ENCODE data around the gene CUTC.
"Not testable (repeated sequence)": the region's sequence is repeated elsewhere in the genome, so short reads cannot be mapped to it uniquely, and the experiment has no call there.

CUTC gene, protein sequence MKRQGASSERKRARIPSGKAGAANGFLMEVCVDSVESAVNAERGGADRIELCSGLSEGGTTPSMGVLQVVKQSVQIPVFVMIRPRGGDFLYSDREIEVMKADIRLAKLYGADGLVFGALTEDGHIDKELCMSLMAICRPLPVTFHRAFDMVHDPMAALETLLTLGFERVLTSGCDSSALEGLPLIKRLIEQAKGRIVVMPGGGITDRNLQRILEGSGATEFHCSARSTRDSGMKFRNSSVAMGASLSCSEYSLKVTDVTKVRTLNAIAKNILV

GRCh38 chr10:99732033-99732842 lies at the start of gene CUTC, which contains the start of gene COX15:
Gene CUTC, plus strand, starts transcription at chr10:99732234. Its CDS starts 115 bp downstream, at chr10:99732349.
Gene COX15, minus strand, starts transcription at chr10:99732127. Its CDS starts 78 bp downstream, at chr10:99732049.
- DNase-seq (ENCODE audit: low read depth) = peak; percentile 97

DNA sequence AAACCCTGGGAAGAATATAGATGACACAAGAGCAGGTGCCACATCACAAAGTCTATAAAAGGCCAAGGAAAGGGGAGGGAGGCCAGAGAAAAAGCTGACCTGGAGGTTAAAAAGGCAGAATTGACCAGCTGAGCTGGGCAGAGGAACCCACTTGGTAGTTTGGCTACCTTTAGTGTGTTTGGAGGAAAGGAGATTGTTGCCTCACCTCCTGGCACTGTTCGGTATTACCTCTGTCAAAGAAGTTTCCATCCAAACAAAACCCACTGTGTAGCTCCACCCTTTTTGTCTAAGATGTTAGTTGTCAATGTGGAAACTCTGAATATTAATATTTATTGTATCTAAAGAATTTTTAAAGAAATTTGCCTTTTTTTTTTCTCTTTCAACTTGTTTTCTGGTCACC lies 49.3 kb upstream of the CUTC start:
- no peak for DNase-seq (ENCODE audit: low read depth)

DNA sequence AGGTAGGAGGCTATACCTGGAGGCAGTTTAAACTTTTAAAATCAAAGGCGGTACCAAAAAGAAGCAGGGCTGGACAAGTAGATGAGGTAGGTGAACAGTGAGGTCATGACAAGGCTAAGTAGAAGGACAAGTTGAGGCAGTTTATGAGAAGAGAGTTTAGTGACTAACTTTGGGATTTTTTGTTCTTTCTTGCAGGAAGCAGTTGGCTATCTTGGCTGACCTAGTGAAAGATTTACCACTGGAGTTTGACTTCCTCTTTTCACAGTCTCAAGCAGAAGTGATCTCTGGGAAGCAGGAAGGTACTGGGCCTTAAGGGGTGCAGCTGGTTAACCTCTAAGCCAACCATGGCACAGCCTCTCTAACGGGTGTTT lies 46.5 kb upstream of the CUTC start:
- no peak for DNase-seq (ENCODE audit: low read depth)

- DNase-seq (ENCODE audit: low read depth) = peak; percentile 70
Observed at GRCh38 chr10:99689461-99689860, 42.6 kb upstream of the CUTC start.

DNA sequence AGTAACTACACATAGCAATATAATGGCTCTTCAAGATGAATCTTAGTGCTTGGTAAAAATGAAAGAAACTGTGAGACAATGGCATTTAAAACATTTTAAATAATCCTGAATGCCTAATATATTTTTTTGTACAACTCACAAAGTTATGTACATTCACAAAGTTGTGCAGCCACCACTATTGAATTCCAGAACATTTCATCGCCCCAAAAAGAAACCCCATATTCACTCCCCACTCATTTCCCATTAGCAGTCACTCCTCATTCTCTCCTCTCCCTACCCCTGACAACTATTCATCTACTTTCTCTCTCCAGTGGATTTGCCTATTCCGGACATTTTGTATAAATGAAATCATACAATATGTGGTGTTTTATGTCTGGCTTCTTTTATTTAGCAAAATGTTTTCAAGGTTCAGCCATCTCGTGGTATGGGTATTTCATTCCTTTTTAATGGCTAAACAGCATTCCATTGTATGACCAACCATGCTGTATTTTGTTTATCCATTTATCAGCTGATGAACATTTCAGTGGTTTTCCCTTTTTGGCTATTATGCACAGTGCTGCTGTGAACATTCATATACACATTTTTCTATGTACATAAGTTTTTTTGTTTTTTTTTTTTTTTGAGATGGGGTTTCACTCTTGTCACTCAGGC lies 38.0 kb upstream of the CUTC start:
- peak; percentile 90 for DNase-seq (ENCODE audit: low read depth)

GRCh38 chr10:99695761-99696160 lies 36.3 kb upstream of the CUTC start:
- peak; percentile 65 for DNase-seq (ENCODE audit: low read depth)

DNA sequence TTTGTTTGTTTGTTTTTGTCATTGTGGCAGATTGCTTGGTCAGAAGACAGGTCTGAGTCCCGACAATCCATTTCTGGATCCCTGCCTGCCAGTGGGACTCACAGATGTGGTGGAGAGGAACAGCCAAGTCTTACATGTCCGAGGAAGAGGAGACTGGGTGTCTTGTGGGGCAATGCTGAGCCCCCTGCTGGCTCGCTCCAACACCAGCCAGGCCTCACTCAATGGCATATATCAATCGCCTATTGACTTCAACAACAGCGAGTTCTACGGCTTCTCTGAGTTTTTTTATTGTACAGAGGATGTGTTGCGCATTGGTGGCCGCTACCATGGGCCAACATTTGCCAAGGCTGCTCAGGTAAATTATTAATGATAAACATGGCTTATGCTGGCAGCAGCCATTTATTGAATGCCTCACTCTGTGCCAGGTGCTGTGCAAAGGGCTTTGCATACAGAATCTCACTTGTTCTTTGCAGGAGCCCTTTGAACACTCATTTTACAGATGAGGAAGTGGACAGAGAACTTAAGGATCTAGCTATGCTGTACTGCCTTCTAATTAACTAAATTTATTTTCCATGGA lies 33.4 kb upstream of the CUTC start:
- DNase-seq (ENCODE audit: low read depth) = no peak

DNA sequence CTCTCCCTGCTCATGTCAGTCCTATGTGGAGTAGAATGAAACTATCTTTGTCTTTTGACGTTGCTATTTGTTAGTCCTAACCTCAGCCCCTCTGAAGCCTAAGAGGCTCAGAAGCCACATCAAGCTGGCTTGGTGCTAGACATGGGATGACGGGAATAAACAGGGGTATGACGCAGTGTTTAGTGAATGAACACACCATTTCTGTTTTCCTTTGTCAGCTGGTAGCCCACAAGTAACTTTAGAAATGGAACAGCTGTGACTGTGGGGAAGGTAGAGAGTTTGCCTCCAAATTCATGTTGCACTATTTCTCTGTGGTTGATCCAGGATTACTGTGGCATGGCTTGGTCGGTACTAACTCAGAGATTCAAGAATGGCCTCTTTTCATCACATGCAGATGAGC lies 31.4 kb upstream of the CUTC start:
- DNase-seq (ENCODE audit: low read depth) = no peak

- DNase-seq (ENCODE audit: low read depth) = no peak
Observed at GRCh38 chr10:99708428-99709012, 23.5 kb upstream of the CUTC start.

DNA sequence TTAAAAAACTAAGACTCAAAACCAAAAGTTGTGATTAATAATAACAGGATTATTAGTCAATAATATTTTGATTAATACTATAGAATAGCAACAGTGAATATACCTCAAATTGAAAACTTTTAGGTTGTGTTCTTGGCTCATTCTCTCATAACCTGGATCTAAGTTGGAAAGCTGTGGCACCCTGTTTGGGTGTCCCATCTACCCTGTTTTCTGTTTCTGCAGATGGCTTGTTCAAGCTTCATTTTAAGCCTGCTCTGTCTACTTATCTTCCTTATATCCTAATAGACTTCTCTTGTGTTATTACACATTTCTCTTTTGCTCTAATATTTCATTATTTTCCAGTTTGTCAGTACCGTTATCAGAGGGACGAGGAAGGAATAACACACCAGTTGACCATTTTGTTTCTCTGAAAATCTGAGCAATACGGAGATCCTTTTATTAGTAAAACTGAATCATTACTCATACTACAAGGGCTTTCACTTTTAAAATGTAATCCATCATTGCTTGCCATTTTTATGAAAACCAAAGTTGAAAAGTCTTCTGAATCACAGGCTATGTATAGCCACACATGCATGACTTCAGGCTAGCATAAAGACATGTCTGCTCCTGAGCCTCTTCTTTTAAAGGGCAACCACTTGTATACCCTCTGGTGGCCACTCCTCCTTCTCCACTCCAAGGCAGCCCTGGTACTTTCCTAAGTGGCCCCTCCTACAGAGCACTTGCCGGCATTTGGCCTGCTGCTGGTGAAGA lies 22.4 kb upstream of the CUTC start:
- peak; percentile 51 for DNase-seq (ENCODE audit: low read depth)

- peak; percentile 71 for DNase-seq (ENCODE audit: low read depth)
Observed at GRCh38 chr10:99711129-99711719, 20.8 kb upstream of the CUTC start.

- no peak for DNase-seq (ENCODE audit: low read depth)
Observed at GRCh38 chr10:99714446-99714845, 17.6 kb upstream of the CUTC start.

GRCh38 chr10:99720387-99720786 lies 11.6 kb upstream of the CUTC start:
- DNase-seq (ENCODE audit: low read depth) = no peak

- peak; percentile 95 for DNase-seq (ENCODE audit: low read depth)
Observed at GRCh38 chr10:99730026-99730425, 2.0 kb upstream of the CUTC start.

DNA sequence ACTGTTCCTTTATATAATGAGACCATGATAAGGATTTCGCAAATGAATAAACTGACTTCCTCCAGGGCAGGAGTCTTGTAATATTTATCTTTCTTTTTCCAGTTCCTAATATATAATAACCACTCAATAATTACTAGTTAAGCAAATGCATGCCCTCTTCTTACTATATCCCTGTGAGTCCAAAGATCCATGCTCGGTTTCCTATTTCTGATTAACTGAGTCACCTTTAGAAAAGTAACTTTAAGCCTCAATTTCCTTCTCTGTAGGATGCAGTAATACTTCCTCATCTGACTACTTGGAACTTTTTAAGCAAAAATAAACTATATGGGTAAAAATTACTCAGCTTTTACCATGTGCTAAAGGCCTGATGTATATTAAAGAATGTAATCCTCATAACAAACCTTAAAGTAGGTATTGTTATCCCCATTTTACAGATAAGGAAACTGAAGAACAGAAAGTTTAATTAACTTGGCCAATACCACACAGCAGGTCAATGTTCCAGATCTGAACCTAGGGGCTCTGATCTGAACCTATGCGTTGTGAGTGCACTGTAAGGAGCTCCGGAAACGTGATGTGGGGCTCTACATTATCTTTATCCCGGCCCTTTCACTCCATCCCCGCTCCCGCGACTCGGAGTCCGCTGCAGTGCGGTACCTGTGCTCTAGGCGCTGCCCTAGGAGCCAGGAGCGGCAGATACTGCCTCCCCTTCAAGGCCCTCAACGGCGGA lies 565 bp upstream of the CUTC start:
- no peak for DNase-seq (ENCODE audit: low read depth)

DNA sequence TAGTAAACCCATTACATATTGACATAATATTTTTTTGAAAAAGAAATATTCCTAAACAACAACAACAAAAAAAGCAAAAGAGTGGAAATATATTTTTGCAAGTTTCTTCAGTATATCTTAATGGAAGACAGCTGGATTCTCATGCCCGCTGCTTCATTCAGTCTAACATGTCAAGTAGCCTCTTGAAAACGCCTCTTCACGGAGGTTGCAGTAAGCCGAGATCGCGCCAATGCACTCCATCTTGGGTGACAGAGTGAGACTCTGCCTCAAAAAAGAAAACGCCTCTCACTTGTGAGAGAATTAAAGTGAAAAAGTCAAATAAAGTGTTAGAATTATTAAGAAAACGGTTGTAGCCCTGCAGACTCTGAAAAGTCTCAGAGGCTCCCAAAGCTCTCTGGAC lies 1.3 kb downstream of the CUTC start:
- DNase-seq (ENCODE audit: low read depth) = no peak

- DNase-seq (ENCODE audit: low read depth) = not testable (repeated sequence)
Observed at GRCh38 chr10:99734111-99734510, 2.1 kb downstream of the CUTC start.

DNA sequence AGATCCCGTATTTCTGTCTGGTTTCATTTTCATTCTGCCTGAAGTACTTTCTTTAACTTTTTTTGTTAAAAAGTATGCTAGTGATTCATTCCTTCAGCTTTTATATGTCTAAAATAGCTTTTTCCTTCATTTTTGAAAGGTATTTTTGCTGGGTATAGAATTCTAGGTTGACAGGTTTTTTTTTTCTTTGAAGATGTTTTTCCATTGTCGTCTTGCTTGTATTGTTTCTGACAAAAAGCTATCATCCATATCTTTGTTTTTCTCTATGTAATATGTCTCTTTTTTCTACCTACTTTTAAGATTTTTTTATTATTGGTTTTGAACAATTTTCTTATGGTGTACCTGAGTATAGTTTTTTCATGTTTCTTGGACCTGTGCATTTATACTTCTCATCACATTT lies 8.2 kb downstream of the CUTC start:
- no peak for DNase-seq (ENCODE audit: low read depth)

- no peak for DNase-seq (ENCODE audit: low read depth)
Observed at GRCh38 chr10:99740933-99741559, 9.0 kb downstream of the CUTC start.

GRCh38 chr10:99742254-99742653 lies 10.2 kb downstream of the CUTC start:
- peak; percentile 73 for DNase-seq (ENCODE audit: low read depth)
